Muscle of back (tissue), 11 donors: ENCODE measurements around the gene ZCCHC7. TPM values are rescaled to one million over a fixed set of nuclear protein-coding genes. Genes with fewer than 3 reads are reported as not detected.
"Not testable (repeated sequence)": the region's sequence is repeated elsewhere in the genome, so short reads cannot be mapped to it uniquely, and the experiment has no call there.

Experiments used
- DNase-seq, 3 donors: peaks; one replicate each; pipeline versions ENCODE4 v3.0.0 to v3.0.0-alpha.2; 2013
- polyA plus RNA-seq, 10 donors: library from polyadenylated mRNA; unstranded; fragments of 120-200 nt; gene quantifications; one replicate each; pipeline ENCODE4 v1.2.1, GENCODE V29; 2013; ENCODE audit not compliant: insufficient read length in 10 of 10

Gene ZCCHC7
- polyA plus RNA-seq, 10 donors: 11.8 to 17.5 (median 13.2) TPM

DNA sequence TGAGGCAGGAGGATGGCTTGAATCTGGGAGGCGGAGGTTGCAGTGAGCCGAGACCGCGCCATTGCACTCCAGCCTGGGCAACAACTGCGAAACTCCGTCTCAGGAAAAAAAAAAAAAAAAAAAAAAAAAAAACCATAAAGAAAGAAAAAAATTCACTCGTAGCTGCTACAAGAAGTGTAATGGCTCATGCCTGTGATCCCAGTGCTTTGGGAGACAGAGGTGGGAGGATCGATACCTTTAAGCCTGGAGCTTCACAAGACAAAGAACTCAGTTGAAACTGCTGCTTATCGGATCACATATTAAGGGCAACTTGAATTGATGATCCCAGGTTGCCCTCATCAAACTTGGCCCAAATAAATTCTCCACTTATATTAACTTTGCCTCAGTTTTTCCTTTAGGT is 1.0 kb upstream of the ZCCHC7 start:
- DNase-seq: no peak

DNA sequence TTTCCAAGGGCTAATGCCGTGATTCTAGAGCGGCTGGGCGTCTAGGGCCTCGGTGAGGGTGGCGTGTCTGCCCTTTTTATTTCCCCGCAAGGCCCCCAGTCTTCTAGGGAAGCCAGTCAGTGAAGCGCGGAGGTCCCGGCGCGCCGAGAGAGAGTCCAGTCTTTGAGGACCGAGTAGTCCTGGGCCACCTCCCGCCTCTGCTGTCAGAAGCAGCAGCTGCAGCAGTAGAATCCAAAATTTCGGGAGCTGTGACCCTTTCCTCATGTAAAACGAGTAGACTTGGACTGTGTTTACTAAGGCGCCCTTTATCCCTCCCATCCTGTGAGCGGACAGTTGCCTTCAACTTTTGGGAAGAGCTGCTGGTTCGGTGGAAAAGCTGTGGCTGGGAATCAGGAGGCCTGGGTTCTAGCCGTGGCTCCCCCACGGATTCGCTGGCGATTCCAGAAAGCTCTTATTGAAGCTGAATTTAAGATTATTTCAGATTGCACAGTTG is 515 bp downstream of the ZCCHC7 start:
- DNase-seq: peak in 2 of 3 donors; percentile 28 to 44

DNA sequence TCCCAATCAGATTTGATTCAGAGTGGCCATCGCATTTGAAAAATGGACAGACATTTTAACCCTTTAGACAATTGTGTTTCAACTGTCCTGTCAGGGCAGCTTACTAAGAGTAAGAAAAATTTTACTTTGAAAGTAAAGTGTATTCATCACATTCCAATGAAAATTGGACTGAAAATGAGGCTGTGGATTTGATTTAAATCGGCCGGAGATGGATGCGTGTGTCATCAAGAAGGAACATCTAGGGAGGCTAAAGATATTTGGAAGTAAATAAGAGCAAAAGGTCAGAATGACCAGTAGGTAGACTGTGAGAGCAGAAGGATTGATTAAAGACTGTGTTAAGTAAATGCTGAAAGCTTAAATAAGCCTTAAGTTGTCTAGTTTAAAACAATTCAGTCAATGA is 1.5 kb downstream of the ZCCHC7 start:
- no peak for DNase-seq

DNA sequence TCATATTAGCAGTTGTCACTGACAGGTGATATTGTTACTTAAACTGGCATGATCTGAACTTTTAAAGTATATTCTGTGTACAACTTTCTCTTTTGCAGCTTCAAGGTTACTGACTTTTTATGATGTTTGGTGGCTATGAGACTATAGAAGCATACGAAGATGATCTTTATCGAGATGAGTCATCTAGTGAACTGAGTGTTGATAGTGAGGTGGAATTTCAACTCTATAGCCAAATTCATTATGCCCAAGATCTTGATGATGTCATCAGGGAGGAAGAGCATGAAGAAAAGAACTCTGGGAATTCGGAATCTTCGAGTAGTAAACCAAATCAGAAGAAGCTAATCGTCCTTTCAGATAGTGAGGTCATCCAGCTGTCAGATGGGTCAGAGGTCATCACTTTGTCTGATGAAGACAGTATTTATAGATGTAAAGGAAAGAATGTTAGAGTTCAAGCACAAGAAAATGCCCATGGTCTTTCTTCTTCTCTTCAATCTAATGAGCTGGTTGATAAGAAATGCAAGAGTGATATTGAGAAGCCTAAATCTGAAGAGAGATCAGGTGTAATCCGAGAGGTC is 5.9 kb downstream of the ZCCHC7 start:
- no peak for DNase-seq

DNA sequence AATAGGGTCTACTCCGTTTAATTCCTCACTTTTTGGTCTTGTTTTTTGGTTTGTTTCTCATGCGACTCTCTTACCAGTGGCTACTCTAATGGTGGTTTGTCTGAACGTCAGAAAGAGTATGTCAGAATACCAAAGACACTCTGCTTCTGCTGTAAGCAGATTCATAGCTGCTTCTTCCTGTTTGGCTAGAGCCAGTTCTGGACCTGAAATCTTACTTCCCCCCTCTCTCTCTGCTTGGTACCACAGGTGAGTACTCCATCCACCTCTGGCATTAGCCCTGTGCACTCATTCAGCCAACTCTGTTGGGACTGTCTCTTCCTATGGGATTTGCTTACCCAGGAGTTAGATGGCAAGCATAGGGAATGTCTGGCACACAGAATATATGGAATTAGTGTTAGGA is 6.6 kb downstream of the ZCCHC7 start:
- no peak for DNase-seq

DNA sequence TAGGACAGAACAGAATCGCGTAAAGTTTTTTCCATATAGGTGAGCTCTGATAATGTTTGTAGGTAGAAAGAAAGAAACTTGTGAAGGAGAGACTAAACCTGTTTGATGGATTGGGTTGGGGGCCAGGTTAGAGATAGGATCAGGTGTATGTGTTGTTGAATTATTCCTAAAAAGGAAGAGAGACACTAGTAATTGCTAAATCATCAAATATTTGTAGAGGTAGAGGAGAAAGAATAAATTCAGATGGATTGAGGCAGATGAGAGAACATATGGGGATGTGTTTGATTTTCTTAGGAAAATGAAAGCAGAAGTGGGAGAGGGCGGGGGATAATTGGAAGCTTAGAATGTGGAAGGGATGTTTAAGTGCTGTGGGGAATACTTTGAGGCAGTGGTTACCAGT is 7.7 kb downstream of the ZCCHC7 start:
- DNase-seq: no peak

DNA sequence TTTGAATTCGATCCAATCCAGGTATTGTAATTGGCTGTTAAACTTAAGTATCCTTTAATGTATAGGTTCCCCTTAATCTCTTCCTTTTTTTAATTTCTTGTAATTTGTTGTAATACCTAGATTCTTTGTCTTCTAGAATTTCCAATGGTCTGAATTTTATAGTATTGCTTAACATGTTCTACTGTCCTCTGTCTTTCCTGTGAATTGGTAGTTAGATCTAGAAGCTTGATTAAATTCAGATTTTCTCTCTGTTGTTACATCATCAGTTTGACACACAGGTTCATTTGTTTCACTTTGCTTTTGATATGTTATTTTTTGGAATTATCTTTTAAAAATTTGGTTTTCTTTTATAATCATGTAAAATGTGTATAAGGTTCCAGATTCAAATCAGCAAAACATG is 13.8 kb downstream of the ZCCHC7 start:
- DNase-seq: no peak

DNA sequence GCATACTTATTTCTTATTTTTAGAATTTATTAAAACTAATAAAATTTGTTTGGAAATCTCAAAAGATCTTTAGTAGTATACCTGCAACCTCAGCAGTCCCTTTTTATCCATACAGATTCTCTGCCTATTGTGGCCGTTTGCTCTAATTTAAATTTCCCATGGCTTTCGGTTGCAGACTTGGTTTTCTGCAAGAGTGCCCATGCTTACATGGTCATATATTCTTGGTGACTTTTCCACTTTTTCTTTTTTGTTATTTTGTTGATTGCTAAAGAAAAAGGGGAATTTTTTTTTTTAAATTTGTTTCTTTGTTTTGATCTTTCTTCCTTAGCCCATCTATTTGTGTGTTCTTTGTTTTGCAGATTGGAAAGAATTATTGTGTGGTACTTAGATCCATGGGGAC is 20.6 kb downstream of the ZCCHC7 start:
- DNase-seq: no peak

DNA sequence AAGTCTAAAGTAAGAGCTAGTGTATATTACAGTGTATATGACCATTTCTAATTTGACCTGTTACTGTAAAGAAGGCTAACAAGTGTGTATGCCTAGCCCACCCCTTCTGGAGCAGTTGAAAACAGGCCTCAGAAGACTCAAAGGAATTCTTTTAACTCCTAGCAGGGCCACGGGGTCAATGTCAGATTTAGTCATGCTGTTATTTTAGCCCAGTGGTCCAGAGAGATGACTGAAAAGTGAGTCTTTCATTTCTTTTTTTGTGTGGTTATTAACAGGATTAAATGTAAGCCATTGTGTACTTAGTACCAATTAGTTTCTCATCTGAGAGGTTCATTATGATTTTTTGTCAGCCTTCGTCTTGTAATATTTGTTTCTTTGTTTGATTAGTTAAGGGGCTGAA is 24.4 kb downstream of the ZCCHC7 start:
- DNase-seq: no peak

DNA sequence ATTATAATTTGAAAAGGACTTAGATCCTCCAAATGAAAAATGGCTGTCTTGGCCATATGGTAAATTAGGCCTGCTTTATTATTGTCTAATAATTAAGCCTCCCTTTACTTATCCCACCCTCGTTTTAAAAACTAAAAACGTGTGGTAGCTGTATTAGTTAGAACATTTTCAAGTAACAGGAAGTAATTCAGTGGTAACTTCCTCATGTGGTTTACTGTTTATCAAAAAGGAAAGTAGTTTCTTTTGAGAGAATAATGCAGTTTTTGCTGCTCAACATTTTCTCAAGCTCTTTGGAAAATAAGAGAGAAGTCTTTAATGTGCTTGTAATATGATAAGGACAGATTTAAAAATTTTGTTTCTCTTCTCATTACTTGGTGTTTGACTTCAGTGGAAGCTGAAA is 26.0 kb downstream of the ZCCHC7 start:
- DNase-seq: peak in 1 of 3 donors; percentile 4

DNA sequence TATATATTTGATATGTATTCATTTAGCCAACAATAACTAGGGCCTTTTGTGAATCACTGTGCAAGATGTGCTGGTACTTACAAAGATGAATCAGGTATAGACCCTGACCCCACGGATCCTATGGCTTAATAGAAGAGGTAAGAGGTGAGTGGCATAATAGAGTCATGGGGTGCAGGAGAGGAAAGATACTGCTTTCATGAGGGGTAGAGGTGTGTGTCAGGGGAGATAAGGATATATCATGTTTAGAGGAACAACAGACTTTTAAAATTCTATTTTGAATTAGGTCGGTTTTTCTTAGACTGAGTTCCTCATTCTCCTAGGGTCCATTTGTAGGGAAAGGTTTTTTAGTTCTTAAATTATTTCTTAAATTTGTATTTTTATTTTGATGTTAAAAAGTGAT is 27.8 kb downstream of the ZCCHC7 start:
- DNase-seq: no peak

DNA sequence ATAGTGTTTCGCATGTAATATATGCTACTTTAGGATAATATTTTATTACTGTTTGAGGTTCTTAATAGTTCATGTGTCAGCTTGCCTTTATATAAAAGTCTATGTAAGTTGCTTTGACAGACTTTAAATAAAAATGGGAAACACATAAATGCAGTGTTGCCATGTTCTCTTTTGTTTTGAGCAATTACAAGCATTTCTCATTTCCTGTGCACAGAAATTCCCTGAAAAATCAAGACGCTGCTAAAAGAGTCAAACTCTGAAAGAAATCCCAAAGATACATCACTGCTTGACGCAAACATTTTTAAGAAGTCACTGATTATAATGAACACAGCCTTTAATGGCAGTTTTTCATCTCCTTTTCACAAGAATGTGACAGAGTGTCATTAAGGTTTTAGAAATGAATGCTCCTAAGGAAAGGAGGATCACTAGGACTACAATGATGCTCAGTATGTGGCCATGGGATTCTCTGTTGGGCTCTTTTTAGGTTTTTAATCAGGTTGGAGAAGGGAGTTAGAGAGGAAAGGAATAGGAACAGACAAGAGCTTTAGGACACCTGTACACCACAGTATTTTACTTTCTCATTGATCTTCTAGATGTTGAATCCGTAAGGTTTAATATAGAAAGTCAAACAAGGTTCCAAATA is 29.4 kb downstream of the ZCCHC7 start:
- no peak for DNase-seq

DNA sequence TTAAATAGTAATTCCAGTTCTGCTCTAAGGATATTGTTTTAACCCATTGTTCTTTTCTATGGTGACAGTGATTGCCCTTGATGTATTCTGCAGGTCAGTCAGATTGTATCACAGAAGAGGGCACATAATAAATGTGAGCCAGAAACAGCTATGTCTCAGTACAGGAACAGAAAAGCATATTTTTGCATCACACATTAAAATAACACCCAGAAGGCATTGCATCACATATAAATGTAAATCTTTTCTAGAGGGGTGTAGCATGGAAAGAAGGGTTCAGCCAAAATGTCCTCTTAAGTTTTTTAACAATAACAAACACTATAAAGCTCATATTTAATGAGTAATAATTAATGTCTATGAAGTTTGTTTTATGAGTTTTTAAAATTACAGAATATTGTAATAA is 30.0 kb downstream of the ZCCHC7 start:
- DNase-seq: no peak

DNA sequence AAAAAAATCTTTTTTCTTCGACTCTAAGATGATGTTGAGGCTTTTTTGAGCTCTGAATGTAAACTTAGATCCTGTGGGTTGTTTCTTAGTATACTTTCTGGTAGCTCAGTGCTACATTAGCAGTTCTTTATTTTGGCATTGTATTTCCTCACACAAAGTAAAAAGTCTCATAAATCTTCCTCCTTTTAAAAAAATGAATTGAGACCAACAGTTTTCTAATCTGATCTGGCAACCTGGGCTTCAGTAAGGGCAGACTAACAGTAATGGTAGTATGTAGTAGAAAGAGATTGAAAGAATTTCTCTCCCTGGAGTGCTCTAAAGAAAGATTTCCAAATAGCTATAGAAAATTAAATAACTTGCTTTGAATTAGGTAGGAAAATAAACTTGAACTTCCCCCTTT is 31.4 kb downstream of the ZCCHC7 start:
- DNase-seq: no peak

DNA sequence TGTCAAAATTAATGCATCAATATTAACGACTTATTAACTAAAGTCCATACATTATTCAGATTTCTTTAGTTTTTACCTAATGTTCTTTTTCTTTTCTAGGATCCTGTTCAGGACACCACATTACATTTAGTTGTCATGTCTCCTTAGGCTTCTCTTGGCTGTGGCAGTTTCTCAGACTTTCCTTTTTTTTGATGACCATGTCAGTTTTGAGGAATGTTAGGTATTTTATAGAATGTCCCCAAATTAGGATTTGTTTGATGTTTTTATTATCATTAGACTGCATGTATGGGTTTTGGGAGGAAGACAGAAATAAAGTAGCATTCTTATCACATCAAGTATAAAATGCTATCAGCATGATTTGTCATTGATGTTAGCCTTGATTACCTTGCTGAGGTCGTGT is 32.0 kb downstream of the ZCCHC7 start:
- no peak for DNase-seq

DNA sequence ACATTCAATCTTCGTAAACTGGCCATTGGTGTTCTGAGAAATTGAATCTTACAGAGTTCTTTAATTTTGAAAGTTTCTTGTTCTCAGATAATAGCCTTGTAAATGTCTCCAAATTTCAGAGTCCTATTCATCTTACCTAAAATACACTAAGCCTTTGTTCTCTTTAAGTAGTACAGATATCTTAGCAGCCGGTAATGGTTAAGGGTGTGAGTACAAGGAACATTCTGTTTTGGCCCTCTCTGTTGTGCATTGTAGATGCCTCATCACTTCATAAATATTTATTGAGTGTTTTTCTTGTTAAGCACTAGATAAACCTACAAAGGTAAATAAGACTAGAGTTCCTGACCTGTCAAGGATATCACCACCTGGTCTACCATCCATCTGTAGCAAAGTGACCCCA is 35.2 kb downstream of the ZCCHC7 start:
- no peak for DNase-seq

DNA sequence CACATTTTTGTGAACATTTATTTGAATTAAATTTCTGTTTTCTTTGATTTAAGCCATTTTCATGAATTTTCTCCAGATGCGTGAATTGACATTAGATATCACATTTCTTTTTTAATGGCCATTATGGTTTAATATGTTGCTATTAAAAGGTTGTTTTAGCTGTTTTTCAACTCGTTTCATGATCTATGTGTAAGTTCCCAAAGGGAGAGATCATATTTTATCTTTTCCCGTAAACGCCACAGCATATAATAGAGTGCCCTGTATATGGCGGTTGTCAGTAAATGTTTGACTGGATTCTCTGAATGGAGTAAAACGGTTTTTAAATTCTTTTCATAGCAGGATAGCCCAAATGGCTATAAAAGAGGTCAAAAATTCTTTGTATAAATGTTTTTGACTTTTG is 35.8 kb downstream of the ZCCHC7 start:
- DNase-seq: no peak

DNA sequence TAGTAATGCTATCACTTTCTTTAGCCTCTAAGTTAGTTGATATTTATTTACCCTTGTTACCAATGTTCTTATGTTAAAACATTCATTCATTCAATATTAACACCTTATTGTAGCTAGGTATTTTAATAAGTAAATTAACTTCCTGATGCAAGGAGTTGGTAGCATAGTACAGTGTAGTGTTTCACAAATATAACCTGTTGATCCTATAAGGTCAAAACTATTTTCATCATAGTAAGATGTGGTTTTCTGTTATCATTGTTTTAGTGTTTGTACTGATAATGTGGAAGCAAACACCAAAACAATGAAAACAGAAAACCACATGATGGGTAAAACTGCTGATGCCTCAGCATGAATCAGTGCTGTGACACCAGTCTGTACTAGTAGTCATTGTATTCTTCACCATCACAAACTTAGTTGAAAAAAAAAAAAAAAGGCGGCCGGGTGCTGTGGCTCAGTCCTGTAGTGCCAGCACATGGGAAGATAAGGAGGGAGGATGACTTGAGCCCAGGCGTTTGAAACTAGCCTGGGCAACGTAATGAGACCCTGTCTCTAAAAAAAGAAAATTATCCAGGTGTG is 36.5 kb downstream of the ZCCHC7 start:
- DNase-seq: no peak

DNA sequence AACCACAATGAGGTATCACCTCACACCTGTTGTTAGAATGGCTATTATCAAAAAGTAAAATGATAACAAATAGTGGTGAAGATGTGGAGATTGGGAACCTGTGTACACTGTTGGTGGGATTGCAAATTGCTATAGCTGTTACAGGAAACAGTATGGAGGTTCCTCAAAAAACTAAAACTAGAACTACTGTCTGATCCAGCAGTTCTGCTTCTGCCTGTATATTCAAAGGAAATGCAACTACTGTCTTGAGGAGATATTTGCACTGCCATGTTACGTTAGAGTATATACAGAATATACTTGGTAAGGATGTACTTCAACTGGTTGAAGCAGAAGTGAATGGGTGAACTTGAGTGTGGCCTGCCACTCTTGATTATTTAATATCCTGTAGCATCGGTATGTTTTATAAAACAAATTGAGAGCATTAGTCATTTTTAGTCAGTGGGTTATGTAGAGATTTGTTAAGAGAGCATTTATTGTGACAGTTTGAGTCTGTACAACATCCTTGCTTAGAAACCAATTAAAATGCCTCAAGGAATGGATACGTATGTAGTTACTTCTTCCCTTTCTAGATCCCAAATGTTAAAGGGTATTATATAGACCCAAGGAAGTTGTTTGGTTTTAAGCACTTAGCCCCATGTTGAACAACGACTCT is 37.5 kb downstream of the ZCCHC7 start:
- DNase-seq: no peak

DNA sequence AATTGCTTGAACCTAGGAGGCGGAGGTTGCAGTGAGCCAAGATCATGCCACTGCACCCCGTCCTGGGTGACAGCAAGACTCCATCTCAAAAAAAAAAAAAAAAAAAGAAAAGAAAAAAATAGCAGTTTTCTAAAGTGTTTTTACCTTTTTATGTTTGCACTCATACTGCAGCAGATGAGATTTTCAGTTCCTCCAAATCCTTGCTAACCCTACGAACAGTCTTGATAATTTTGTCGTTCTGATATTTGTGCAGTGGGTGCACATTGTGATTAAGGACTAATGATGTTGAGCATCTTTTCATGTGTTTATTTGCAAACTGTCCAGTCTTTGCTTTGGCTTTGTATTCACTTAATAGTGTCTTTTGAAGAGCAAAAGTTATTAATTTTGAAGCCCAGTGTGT is 42.9 kb downstream of the ZCCHC7 start:
- no peak for DNase-seq

DNA sequence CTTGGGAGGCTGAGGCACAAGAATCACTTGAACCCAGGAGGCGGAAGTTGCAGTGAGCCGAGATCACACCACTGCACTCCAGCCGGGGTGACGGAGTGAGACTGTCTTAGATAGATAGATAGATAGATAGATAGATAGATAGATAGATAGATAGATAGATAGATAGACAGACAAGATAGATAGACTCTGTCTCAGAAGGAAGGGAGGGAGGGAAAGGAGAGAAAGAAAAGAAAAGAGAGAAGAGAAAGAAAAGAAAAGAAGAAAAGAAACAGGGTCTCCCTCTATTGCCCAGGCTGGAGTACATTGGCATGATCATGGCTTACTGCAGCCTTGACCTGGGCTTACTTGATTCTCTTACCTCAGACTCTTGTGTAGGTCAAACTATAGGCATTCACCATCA is 44.0 kb downstream of the ZCCHC7 start:
- not testable (repeated sequence) for DNase-seq

DNA sequence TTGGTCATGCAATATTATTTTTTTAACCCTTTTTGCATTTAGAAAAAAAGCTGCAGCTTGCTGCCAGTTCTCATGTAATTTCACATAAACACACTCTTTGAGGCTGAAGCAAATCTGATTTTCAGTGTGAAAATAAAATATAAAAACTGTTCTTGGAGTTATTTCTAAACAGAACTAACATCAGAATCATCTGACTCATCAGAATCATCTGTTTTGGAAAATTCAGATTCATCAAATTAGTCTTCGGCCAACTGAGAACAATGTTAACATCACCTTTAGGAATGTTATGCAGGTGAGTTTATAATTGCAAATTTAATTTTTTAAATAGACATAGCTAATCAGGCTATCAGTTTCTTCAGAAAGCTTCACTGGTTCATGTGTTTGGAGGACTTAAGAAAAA is 45.3 kb downstream of the ZCCHC7 start:
- no peak for DNase-seq

DNA sequence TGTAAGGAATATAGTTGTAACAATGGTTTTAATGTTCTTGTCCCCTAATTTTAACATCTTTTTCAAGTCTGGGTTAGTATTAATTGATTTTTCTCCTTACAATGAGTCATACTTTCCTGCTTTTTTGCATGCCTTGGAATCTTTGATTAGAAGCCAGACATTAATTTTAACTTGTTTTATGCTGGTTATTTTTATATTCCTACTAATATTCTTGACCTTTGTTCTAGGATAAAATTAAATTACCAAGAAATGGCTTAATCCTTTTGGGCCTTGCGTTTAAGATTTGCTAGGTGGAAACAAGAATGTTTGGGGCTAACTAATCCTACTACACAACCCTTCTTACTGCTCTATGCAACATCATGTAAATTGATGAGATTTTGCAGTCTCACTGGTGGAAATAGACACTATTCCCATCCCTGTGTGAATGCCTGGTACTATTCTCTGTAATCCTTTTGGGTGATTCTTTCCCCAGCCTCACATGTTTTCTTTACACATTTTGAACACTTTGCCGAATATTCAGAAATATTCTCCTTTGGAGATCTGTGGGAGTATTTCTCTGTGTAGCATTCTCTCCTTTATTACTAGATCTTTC is 47.2 kb downstream of the ZCCHC7 start:
- no peak for DNase-seq
